ENCODE measurements around the gene GDPD5.

DNA sequence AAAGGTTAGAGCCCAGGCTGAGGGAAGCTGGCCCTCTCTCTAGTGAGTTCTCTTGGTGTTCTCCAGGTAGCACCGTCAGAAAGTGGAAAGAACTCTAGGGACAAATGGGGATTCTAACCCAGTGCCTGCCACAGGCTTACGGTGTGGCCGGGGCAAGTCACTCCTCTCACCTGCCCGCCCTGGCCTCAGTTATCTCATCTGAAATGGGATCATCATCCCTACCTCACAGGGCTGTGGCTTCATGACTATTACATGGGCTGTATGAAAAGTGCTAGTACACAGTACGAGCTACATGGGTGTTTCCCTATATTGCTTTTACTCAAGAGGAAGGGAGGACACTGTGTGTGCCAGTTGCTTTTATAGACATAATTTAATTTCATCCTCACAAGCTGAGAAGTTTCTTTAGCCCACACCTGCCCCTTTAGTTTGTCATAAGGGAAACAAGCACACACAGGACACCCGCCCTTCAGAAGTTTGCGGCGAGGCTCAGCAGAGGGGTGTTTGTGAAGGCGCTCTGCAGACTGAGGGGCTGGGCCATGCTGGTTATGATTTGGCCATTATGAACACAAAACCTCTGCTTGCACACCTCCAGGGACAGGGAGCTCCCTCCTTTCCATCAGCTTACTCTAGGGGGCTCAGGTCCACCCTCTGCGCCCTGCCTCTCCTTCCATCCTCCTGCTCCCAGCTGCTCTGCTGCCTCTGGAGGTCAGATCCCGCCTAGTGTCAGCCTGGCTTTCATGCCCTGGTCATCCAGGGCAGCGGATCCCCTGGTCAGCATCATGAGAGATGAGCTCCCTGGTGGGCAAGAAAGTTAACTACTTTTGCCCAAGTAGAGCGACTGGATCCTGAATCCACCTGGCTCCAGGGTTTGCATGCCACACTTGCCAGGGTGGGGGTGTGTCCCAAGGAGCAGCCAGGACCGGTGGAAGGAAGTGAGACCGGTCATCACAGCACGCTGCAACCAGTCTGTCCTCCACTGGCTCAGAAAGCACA is 93.9 kb downstream of the GDPD5 start:
- TF ChIP-seq, protein P1, sequence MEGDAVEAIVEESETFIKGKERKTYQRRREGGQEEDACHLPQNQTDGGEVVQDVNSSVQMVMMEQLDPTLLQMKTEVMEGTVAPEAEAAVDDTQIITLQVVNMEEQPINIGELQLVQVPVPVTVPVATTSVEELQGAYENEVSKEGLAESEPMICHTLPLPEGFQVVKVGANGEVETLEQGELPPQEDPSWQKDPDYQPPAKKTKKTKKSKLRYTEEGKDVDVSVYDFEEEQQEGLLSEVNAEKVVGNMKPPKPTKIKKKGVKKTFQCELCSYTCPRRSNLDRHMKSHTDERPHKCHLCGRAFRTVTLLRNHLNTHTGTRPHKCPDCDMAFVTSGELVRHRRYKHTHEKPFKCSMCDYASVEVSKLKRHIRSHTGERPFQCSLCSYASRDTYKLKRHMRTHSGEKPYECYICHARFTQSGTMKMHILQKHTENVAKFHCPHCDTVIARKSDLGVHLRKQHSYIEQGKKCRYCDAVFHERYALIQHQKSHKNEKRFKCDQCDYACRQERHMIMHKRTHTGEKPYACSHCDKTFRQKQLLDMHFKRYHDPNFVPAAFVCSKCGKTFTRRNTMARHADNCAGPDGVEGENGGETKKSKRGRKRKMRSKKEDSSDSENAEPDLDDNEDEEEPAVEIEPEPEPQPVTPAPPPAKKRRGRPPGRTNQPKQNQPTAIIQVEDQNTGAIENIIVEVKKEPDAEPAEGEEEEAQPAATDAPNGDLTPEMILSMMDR (IDR thresholded peaks at IDR 0.05) = no peak
- no peak for TF ChIP-seq POLR2AphosphoS5 (IDR thresholded peaks at IDR 0.05)
- no peak for TF ChIP-seq EP300 (IDR thresholded peaks at IDR 0.05)
- TF ChIP-seq POLR2A (IDR thresholded peaks at IDR 0.05) = no peak
